Measurements from ENCODE around the gene INHBC.
"Not testable (repeated sequence)": the region's sequence is repeated elsewhere in the genome, so short reads cannot be mapped to it uniquely, and the experiment has no call there.

INHBC gene

GRCh38 chr12:57487597-57488401 is 53.2 kb downstream of the INHBC start, which contains the start of gene MARS1:
MARS1 (plus strand) TSS chr12:57488068; CDS start chr12:57488091, 23 bp downstream.
- peak; percentile 99 for DNase-seq

- no peak for DNase-seq
These were observed 54.0 kb downstream of the INHBC start for GRCh38 chr12:57488402-57489156.

- no peak for DNase-seq
These were observed 54.6 kb downstream of the INHBC start for GRCh38 chr12:57489157-57489641.

- DNase-seq, result no peak
These were observed 55.5 kb downstream of the INHBC start for GRCh38 chr12:57490126-57490525.

- DNase-seq, result no peak
These were observed 57.1 kb downstream of the INHBC start for GRCh38 chr12:57491393-57492280.

- not testable (repeated sequence) for DNase-seq
These were observed 60.6 kb downstream of the INHBC start for GRCh38 chr12:57495051-57495701.

- no peak for DNase-seq
These were observed 62.2 kb downstream of the INHBC start for GRCh38 chr12:57496822-57497221.

GRCh38 chr12:57497223-57498131 is 62.9 kb downstream of the INHBC start:
- no peak for DNase-seq

- DNase-seq, result no peak
These were observed 63.5 kb downstream of the INHBC start for GRCh38 chr12:57498132-57498502.

- DNase-seq, result no peak
These were observed 64.0 kb downstream of the INHBC start for GRCh38 chr12:57498571-57498970.

- no peak for DNase-seq
These were observed 65.6 kb downstream of the INHBC start for GRCh38 chr12:57500213-57500612.

Data from NCI-H226 (cell line).